IMR-90 (cell line): Measurements from ENCODE around the gene CDKL1. TPM values are rescaled to one million over a fixed set of nuclear protein-coding genes. Genes with fewer than 3 reads are reported as not detected.

Source experiments
- ATAC-seq: fragments of 200-7000 bp; cut with Tn5 transposase; 2 replicates; pipeline ENCODE4 v1.9.1; 2020; ENCODE audit warnings: low read depth, mild to moderate bottlenecking, moderate library complexity
- BruUV-seq: library from RNA; stranded (reverse); fragments of 400-500 nt; replicated peaks from 2 replicates; lab custom pipeline; 2021; lab: Mats Ljungman, UMichigan
- CTCF ChIA-PET: fragments of 300-600 bp; formaldehyde crosslinking; extraction: SDS; loops from one replicate; lab custom pipeline; 2021; ENCODE audit warnings: antibody characterized with exemption; lab: Yijun Ruan, JAX
- POLR2A ChIA-PET: fragments of 300-600 bp; sonication (Branson Sonifier 250); formaldehyde crosslinking; loops from one replicate; lab custom pipeline; 2022; ENCODE audit warnings: antibody characterized with exemption; ENCODE audit not compliant: unreplicated experiment; lab: Charles Lee
- DNase-seq: peaks from one replicate; pipeline ENCODE4 v3.0.0; 2013
- H2AFZ ChIP-seq: replicated peaks from 2 replicates; pipeline ENCODE3; 2013; ENCODE audit warnings: low read length, mild to moderate bottlenecking; ENCODE audit not compliant: poor library complexity
- H2AK5ac ChIP-seq: 2 replicates; pipeline ENCODE4 v1.6.1; 2013; ENCODE audit warnings: low read depth, low read length, inconsistent platforms
- H2AK9ac ChIP-seq: replicated peaks from 2 replicates; pipeline ENCODE3; 2013; ENCODE audit warnings: mild to moderate bottlenecking, low read depth, low read length, moderate library complexity; ENCODE audit not compliant: poor library complexity
- H2BK120ac ChIP-seq: 2 replicates; pipeline ENCODE4 v1.6.1; 2013; ENCODE audit warnings: low read depth, low read length, inconsistent platforms
- H2BK15ac ChIP-seq: 3 replicates; pipeline ENCODE4 v1.6.1; 2013; ENCODE audit warnings: low read depth, low read length, inconsistent platforms
- H2BK20ac ChIP-seq: 2 replicates; pipeline ENCODE4 v1.6.1; 2013; ENCODE audit warnings: low read depth, mild to moderate bottlenecking, inconsistent platforms, low read length, moderate library complexity
- H2BK5ac ChIP-seq: 2 replicates; pipeline ENCODE4 v1.6.1; 2013; ENCODE audit warnings: mild to moderate bottlenecking, low read depth, low read length, inconsistent platforms; ENCODE audit not compliant: poor library complexity, severe bottlenecking
- H3K14ac ChIP-seq: replicated peaks from 2 replicates; pipeline ENCODE4 v1.6.1; 2013; ENCODE audit warnings: low read depth, low read length, inconsistent platforms
- H3K18ac ChIP-seq: 2 replicates; pipeline ENCODE4 v1.6.1; 2013; ENCODE audit warnings: low read depth, low read length, control low read depth
- H3K23ac ChIP-seq: 2 replicates; pipeline ENCODE4 v1.6.1; 2013; ENCODE audit warnings: low read depth, low read length, inconsistent platforms
- H3K27ac ChIP-seq: 2 replicates; pipeline ENCODE4 v1.5.1; 2013; ENCODE audit warnings: mild to moderate bottlenecking, control low read depth, low read length; ENCODE audit not compliant: insufficient read depth
- H3K27me3 ChIP-seq: 2 replicates; pipeline ENCODE4 v1.6.1; 2013; ENCODE audit warnings: low read length; ENCODE audit not compliant: control insufficient read depth, insufficient read depth
- H3K36me3 ChIP-seq: 2 replicates; pipeline ENCODE4 v1.6.1; 2013; ENCODE audit warnings: low read length, mixed read lengths; ENCODE audit not compliant: control insufficient read depth, insufficient read depth
- H3K4ac ChIP-seq: 2 replicates; pipeline ENCODE4 v1.6.1; 2013; ENCODE audit warnings: low read depth, low read length, inconsistent platforms
- H3K4me1 ChIP-seq: 2 replicates; pipeline ENCODE4 v1.6.1; 2013; ENCODE audit warnings: low read length, mixed read lengths; ENCODE audit not compliant: control insufficient read depth, insufficient read depth
- H3K4me2 ChIP-seq: 2 replicates; pipeline ENCODE4 v1.6.1; 2013; ENCODE audit warnings: low read depth, mild to moderate bottlenecking, control low read depth, low read length, moderate library complexity
- H3K4me3 ChIP-seq: 2 replicates; pipeline ENCODE4 v1.5.1; 2013; ENCODE audit warnings: low read depth, mild to moderate bottlenecking, control low read depth, low read length, moderate library complexity; ENCODE audit not compliant: insufficient read depth
- H3K56ac ChIP-seq: 2 replicates; pipeline ENCODE4 v1.6.1; 2013; ENCODE audit warnings: low read length, inconsistent platforms; ENCODE audit not compliant: insufficient read depth; ENCODE audit errors: extremely low read depth
- H3K79me1 ChIP-seq, 2 experiments: 2 replicates each; pipeline ENCODE4 v1.6.1; 2013; ENCODE audit warnings: low read length in 2 of 2, inconsistent platforms in 1 of 2, low read depth in 1 of 2
- H3K9ac ChIP-seq: 2 replicates; pipeline ENCODE4 v1.6.1; 2013; ENCODE audit warnings: low read depth, low read length, control low read depth
- H3K9me1 ChIP-seq: 2 replicates; pipeline ENCODE4 v1.6.1; 2013; ENCODE audit warnings: low read length, inconsistent platforms; ENCODE audit not compliant: insufficient read depth
- H3K9me3 ChIP-seq: 2 replicates; pipeline ENCODE4 v1.6.1; 2013; ENCODE audit warnings: low read length; ENCODE audit not compliant: control insufficient read depth, insufficient read depth
- H4K20me1 ChIP-seq: 2 replicates; pipeline ENCODE4 v1.6.1; 2013; ENCODE audit warnings: low read length, inconsistent platforms; ENCODE audit not compliant: insufficient read depth
- H4K5ac ChIP-seq: 2 replicates; pipeline ENCODE4 v1.6.1; 2013; ENCODE audit warnings: mild to moderate bottlenecking, low read depth, low read length, control low read depth
- H4K8ac ChIP-seq, 2 experiments: 2 replicates each; pipeline ENCODE4 v1.6.1; 2013; ENCODE audit warnings: low read depth in 2 of 2, low read length in 2 of 2, control low read depth in 1 of 2, inconsistent platforms in 1 of 2
- H4K91ac ChIP-seq: 2 replicates; pipeline ENCODE4 v1.6.1; 2013; ENCODE audit warnings: low read depth, low read length, inconsistent platforms; ENCODE audit not compliant: insufficient read depth
- CEBPB ChIP-seq: IDR thresholded peaks from 2 replicates; pipeline ENCODE4 v1.6.1; 2012; ENCODE audit warnings: low read depth, low read length, improper control_type of control experiment
- MAZ ChIP-seq: IDR thresholded peaks from 2 replicates; pipeline ENCODE4 v1.6.1; 2012; ENCODE audit warnings: low read depth, mild to moderate bottlenecking, low read length, improper control_type of control experiment, moderate library complexity, borderline replicate concordance
- RAD21 ChIP-seq: IDR thresholded peaks from 2 replicates; pipeline ENCODE4 v1.6.1; 2012; ENCODE audit warnings: low read length, improper control_type of control experiment
- USF2 ChIP-seq: fragments of 150-350 bp; IDR thresholded peaks from 2 replicates; pipeline ENCODE4 v1.6.1; 2017; ENCODE audit warnings: mild to moderate bottlenecking, antibody characterized with exemption, low read length, low read depth
- WGBS, 2 experiments: methylation state at CpG; one replicate each; pipeline versions ENCODE4 v1.1.5 to v1.1.7; 2013; ENCODE audit warnings: missing lambda C conversion rate in 2 of 2; ENCODE audit not compliant: insufficient read length in 1 of 2; ENCODE audit errors: extremely low coverage in 2 of 2; 5-methylcytosine and 5-hydroxymethylcytosine counted together
- dilution Hi-C: fragments of 300-500 bp; cut with HindIII; formaldehyde crosslinking; loops from one replicate; pipeline ENCODE4 v1.14.3; 2018; ENCODE audit warnings: low sequenced_read_pairs; ENCODE audit not compliant: unreplicated experiment
- in situ Hi-C: fragments of 300-500 bp; cut with MboI; formaldehyde crosslinking; loops from 3 replicates; pipeline ENCODE4 v1.14.3; 2019; ENCODE audit warnings: low sequenced_read_pairs, inconsistent platforms, mixed read lengths
- intact Hi-C: fragments of 100-400 bp; cut with micrococcal nuclease; formaldehyde crosslinking; loops from 2 replicates; pipeline ENCODE4 v1.10.0; 2022
- polyA plus RNA-seq, 3 experiments: library from polyadenylated mRNA; depleted of rRNA; stranded (reverse); fragments of >200 nt; gene quantifications; 2 replicates each; pipeline ENCODE4 v1.2.3, GENCODE V29; 2012; ENCODE audit warnings: low replicate concordance in 1 of 3
- total RNA-seq: library from RNA; depleted of rRNA; stranded (reverse); fragments of >200 nt; gene quantifications from 2 replicates; pipeline ENCODE4 v1.2.3, GENCODE V29; 2012

CDKL1 gene
- total and polyA plus RNA-seq, 2 of the 4 experiments (the other 2 are of a cell fraction): 1.9 to 3.8 TPM

DNA sequence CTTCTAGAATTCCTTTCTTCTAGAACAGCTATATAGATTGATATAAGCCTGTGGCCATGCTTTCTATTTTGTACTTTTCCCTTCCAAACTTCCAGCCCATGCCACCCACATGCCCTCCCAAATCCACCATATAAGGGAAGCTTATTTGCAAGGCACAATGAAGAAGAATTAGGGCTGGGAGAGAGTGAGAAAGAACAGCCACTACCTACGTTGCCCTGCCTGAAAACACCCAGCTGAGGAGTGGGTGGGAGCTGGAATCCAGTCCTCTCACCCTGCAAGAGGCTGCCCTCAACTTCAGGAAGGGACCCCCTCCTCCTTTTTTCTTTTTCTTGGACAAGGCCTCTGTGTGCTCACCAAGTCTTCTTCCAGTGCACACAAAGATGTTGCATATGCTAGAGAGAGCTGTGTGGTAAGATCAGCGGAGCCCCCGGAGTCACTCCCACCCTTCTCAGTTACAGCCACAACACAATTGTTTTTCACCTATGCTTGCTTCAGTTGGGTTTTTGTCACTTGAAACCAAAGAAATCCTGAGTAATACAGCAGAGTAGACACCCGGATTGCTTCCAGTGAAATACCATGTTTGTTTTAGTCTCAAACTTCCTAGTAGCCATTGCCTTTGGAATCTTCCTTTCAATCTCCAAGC lies 38.8 kb downstream of the CDKL1 start:
- no peaks in the 10 kb centered on the region for H3K4me1 ChIP-seq
- H2AFZ ChIP-seq: no peak overlapping the region
- H3K4me2 ChIP-seq: no peak overlapping the region
- H3K56ac ChIP-seq: no peak overlapping the region
- BruUV-seq: no TSS peak
- H2AK9ac ChIP-seq: no peak overlapping the region
- DNase-seq (no peak), ATAC-seq (no peak)
- H2BK5ac ChIP-seq: no peak overlapping the region
- 100% methylated on average over 1 of the region's 4 CpGs; no CpG with 5 or more reads in 1 of the 2 experiments for WGBS, 2 experiments
- no peak overlapping the region for H3K4ac ChIP-seq
- no peak overlapping the region for H4K91ac ChIP-seq
- H3K14ac ChIP-seq: no peak overlapping the region
- intact Hi-C loops: no loop called here
- TF ChIP-seq RAD21 (no peak), USF2 (no peak), MAZ (no peak), CEBPB (no peak)
- H3K9me3 ChIP-seq: no peaks in the 10 kb centered on the region
- in situ Hi-C loops: no loop called here
- no peak overlapping the region for H3K4me3 ChIP-seq
- no peak overlapping the region for H3K18ac ChIP-seq
- no peaks in the 10 kb centered on the region for H4K20me1 ChIP-seq
- no peak overlapping the region for H2BK15ac ChIP-seq
- no peak overlapping the region; a peak in 1 of 4 replicates for H4K8ac ChIP-seq
- H3K9ac ChIP-seq: no peak overlapping the region
- CTCF ChIA-PET: no interaction called here
- dilution Hi-C loops: no loop called here
- H2BK20ac ChIP-seq: no peak overlapping the region
- H2BK120ac ChIP-seq: no peak overlapping the region
- 0 out of 2 replicates have a peak, but pooled peaks cover 3% of the 10 kb centered on the region for H3K36me3 ChIP-seq
- no peak overlapping the region for H3K23ac ChIP-seq
- POLR2A ChIA-PET: no interaction called here
- no peak overlapping the region for H4K5ac ChIP-seq
- no peaks in the 10 kb centered on the region for H3K9me1 ChIP-seq
- no peaks in the 10 kb centered on the region for H3K27me3 ChIP-seq
- H3K27ac ChIP-seq: no peak overlapping the region
- no peak overlapping the region for H2AK5ac ChIP-seq
- no peaks in the 10 kb centered on the region for H3K79me1 ChIP-seq
